IPS DF 6.9 (cell line): ENCODE measurements around the gene ADAMTSL2.

ENCODE experiments used
- DNase-seq: peaks from one replicate; pipeline ENCODE4 v3.0.0-alpha.2; 2013; ENCODE audit warnings: low read depth, low spot score
- H3K27ac ChIP-seq: one replicate; pipeline ENCODE4 v1.5.1; 2013; ENCODE audit warnings: low read length, control low read depth
- H3K27me3 ChIP-seq: 2 replicates; pipeline ENCODE4 v1.6.1; 2013; ENCODE audit warnings: mild to moderate bottlenecking, low read length; ENCODE audit not compliant: control insufficient read depth, insufficient read depth
- H3K36me3 ChIP-seq: 2 replicates; pipeline ENCODE4 v1.6.1; 2013; ENCODE audit warnings: low read length; ENCODE audit not compliant: control insufficient read depth, insufficient read depth
- H3K4me1 ChIP-seq: 2 replicates; pipeline ENCODE4 v1.6.1; 2013; ENCODE audit warnings: low read length; ENCODE audit not compliant: control insufficient read depth, insufficient read depth
- H3K4me3 ChIP-seq: 2 replicates; pipeline ENCODE4 v1.5.1; 2013; ENCODE audit warnings: mild to moderate bottlenecking, low read length
- H3K9me3 ChIP-seq: 2 replicates; pipeline ENCODE4 v1.6.1; 2013; ENCODE audit warnings: low read length, inconsistent platforms; ENCODE audit not compliant: control insufficient read depth, insufficient read depth
- WGBS: extraction: QIAGEN DNeasy Blood & Tissue Kit; methylation state at CpG from one replicate; pipeline ENCODE4 v1.1.7; 2013; ENCODE audit warnings: mixed read lengths, missing lambda C conversion rate; ENCODE audit not compliant: insufficient read length, insufficient coverage; 5-methylcytosine and 5-hydroxymethylcytosine counted together

ADAMTSL2 gene

DNA sequence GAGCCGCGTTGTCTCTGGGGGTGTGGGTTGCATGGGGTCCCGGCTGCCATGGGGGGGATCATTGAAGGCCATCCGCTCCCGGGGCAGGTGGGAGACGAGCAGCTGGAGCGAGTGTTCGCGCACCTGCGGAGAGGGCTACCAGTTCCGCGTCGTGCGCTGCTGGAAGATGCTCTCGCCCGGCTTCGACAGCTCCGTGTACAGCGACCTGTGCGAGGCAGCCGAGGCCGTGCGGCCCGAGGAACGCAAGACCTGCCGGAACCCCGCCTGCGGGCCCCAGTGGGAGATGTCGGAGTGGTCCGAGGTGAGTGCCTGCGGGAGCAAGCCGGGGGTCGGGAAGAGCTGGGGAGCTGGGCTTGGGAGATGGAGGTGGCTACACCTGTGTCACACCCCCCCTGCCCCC is 33.7 kb downstream of the ADAMTSL2 start:
- Histone ChIP-seq H3K36me3 (no peaks in the 10 kb centered on the region), H3K4me3 (no peak overlapping the region), H3K9me3 (no peaks in the 10 kb centered on the region), H3K4me1 (peaks cover 3% of the 10 kb centered on the region), H3K27ac (no peak overlapping the region), H3K27me3 (no peaks in the 10 kb centered on the region)
- no CpG with 5 or more reads among the region's 33 CpGs for WGBS
- DNase-seq = no peak

- Histone ChIP-seq H3K4me1 (peaks cover 1% of the 10 kb centered on the region), H3K4me3 (no peak overlapping the region), H3K27ac (no peak overlapping the region), H3K27me3 (no peaks in the 10 kb centered on the region), H3K9me3 (no peaks in the 10 kb centered on the region), H3K36me3 (no peaks in the 10 kb centered on the region)
- no CpG with 5 or more reads among the region's 14 CpGs for WGBS
- DNase-seq = no peak
These were observed 34.7 kb downstream of the ADAMTSL2 start for GRCh38 chr9:133569121-133569785.

- no peak overlapping the region for H3K4me3 ChIP-seq
- H3K27ac ChIP-seq = no peak overlapping the region
- no peaks in the 10 kb centered on the region for H3K36me3 ChIP-seq
- H3K9me3 ChIP-seq = no peaks in the 10 kb centered on the region
- WGBS = no CpG with 5 or more reads among the region's 36 CpGs
- no peaks in the 10 kb centered on the region; the same call in 1 of the 2 replicates for H3K4me1 ChIP-seq
- no peak for DNase-seq
- H3K27me3 ChIP-seq = no peaks in the 10 kb centered on the region
These were observed 35.6 kb downstream of the ADAMTSL2 start for GRCh38 chr9:133569891-133570690.

- no CpG with 5 or more reads among the region's 16 CpGs for WGBS
- Histone ChIP-seq H3K4me3 (no peak overlapping the region), H3K27me3 (no peaks in the 10 kb centered on the region), H3K36me3 (no peaks in the 10 kb centered on the region), H3K27ac (no peak overlapping the region), H3K9me3 (no peaks in the 10 kb centered on the region), H3K4me1 (no peaks in the 10 kb centered on the region; the same call in 1 of the 2 replicates)
- no peak for DNase-seq
These were observed 36.2 kb downstream of the ADAMTSL2 start for GRCh38 chr9:133570691-133571080.

DNA sequence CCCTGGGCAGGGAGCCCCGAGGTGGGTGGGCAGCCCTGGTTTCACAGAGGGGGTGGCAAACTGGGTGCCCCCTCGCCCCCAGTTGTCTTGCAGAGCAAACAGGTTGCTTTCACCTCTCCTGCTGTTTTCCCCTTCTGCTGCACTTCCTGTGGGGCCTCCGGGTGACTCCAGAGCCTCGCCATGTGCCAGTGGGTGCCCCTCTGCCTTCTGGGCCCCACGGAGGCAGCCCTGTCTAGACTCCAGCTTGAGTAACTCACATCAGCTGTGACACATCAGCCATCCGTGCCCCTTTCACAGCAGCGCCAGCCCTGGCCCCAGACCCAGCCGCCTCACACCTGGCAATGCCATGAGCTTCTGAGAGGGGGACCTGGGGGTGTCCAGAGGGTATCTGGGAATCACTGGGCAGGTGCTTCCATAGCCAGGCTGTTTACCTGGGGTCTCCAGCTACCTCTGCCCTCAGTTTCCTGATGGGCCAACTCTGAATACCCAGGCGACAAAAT is 36.9 kb downstream of the ADAMTSL2 start:
- no peak for DNase-seq
- H3K27me3 ChIP-seq = no peaks in the 10 kb centered on the region
- no peak overlapping the region for H3K27ac ChIP-seq
- no peaks in the 10 kb centered on the region; the same call in 1 of the 2 replicates for H3K4me1 ChIP-seq
- no peaks in the 10 kb centered on the region for H3K36me3 ChIP-seq
- H3K9me3 ChIP-seq = no peaks in the 10 kb centered on the region
- no peak overlapping the region for H3K4me3 ChIP-seq
- WGBS = no CpG with 5 or more reads among the region's 9 CpGs

- Histone ChIP-seq H3K36me3 (no peaks in the 10 kb centered on the region), H3K27ac (no peak overlapping the region), H3K4me1 (no peaks in the 10 kb centered on the region; the same call in 1 of the 2 replicates), H3K27me3 (no peaks in the 10 kb centered on the region), H3K4me3 (no peak overlapping the region), H3K9me3 (no peaks in the 10 kb centered on the region)
- no peak for DNase-seq
- WGBS = no CpG with 5 or more reads among the region's 20 CpGs
These were observed 37.5 kb downstream of the ADAMTSL2 start for GRCh38 chr9:133571896-133572595.

DNA sequence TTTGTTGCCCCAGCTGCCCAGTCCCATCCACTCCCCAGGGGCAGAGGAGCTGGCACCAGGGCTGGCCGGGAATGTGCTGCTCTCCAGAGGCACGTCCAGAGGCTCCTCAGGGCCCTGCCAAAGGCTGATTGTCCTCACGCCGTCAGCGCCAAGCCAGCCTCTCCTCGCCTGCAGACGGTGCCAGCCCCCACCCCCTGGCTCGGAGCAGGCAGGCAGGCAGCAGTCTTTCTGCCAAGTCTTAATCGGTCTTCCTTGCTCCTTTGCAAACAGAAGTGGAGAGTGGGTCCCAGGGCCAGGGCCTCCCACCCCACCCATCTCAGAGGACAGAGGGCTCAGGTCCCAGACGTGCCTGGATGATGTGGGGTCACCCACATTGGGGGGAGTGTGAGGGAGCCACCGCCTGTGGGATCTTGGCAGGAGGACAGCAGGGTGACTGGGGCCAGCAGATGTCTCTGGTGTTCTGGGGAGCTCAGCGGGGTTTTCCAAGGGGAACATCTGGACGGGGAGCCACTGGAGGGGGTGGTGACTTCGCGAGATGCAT is 38.4 kb downstream of the ADAMTSL2 start:
- Histone ChIP-seq H3K27ac (no peak overlapping the region), H3K27me3 (no peaks in the 10 kb centered on the region), H3K9me3 (no peaks in the 10 kb centered on the region), H3K4me1 (no peaks in the 10 kb centered on the region; the same call in 1 of the 2 replicates), H3K36me3 (no peaks in the 10 kb centered on the region), H3K4me3 (no peak overlapping the region)
- DNase-seq = no peak
- WGBS = no CpG with 5 or more reads among the region's 15 CpGs

DNA sequence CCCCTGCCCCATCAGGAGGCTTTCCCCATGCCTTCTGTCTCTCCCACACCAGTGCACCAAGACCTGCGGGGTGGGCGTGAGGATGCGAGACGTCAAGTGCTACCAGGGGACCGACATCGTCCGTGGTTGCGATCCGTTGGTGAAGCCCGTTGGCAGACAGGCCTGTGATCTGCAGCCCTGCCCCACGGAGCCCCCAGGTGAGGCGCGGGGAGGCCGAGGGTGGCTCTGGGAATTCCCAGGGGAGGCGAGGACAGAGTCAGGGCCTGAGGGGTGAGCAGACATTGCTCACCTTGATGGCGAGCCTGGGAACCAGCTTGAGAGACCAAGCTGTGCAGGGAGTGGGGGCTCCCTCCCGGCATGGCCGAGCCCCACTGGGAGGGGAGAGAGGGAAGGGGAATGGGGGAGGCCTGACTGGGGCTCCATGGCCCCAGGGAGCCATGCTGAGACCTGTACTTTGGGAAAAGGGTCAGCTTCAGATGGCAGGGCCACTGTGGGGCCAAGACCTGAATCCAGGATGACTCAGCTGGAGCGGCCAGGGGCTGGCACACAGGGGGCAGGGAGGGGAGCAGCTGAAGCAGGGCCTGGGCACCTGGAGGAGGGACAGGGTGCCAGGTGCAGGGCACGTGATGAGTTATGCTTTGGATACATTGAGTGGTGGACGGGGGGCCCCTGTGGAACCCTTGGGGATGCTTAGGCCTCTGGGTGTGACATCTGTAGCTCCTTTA is 39.4 kb downstream of the ADAMTSL2 start:
- no peaks in the 10 kb centered on the region for H3K9me3 ChIP-seq
- DNase-seq = no peak
- H3K36me3 ChIP-seq = no peaks in the 10 kb centered on the region
- H3K27me3 ChIP-seq = no peaks in the 10 kb centered on the region
- H3K4me1 ChIP-seq = no peaks in the 10 kb centered on the region; the same call in 1 of the 2 replicates
- whole genome bisulfite sequencing = no CpG with 5 or more reads among the region's 21 CpGs
- H3K27ac ChIP-seq = no peak overlapping the region
- no peak overlapping the region for H3K4me3 ChIP-seq

DNA sequence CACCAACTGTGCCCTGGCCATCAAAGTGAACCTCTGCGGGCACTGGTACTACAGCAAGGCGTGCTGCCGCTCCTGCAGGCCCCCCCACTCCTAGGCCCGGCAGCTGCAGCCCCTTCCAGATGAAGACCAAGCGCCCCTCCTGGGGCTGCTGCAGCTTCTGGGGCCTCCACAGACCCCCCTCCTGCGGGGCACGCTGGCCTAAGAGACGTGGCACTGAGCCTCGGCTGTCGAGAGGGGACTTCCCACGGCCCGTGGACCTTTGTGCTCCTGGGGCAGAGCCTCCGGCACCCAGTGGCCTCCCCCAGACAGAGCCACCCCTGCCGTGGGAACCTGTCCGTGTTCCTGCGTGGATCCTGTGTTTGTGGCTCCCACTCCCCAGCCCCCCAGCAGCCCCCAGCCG is 40.3 kb downstream of the ADAMTSL2 start:
- Histone ChIP-seq H3K27me3 (no peaks in the 10 kb centered on the region), H3K4me1 (no peaks in the 10 kb centered on the region), H3K9me3 (no peaks in the 10 kb centered on the region), H3K27ac (no peak overlapping the region), H3K36me3 (no peaks in the 10 kb centered on the region), H3K4me3 (no peak overlapping the region)
- no peak for DNase-seq
- no CpG with 5 or more reads among the region's 17 CpGs for WGBS
